A549 (cell line): ENCODE results near the gene HIC2. TPM values are rescaled to one million over a fixed set of nuclear protein-coding genes. Genes with fewer than 3 reads are reported as not detected.
"Not testable (repeated sequence)": the region's sequence is repeated elsewhere in the genome, so short reads cannot be mapped to it uniquely, and the experiment has no call there.

Source experiments
- ATAC-seq, 2 experiments: fragments of 200-7000 bp in 1 of 2; fragments of >200 bp in 1 of 2; cut with Nextera tagmentation in 1 of 2; cut with Tn5 transposase in 1 of 2; 3 replicates each; pipeline versions ENCODE4 v1.8.0 to v1.9.1; 2018 to 2020; ENCODE audit warnings: mild to moderate bottlenecking in 1 of 2, moderate library complexity in 1 of 2
- CTCF ChIA-PET: fragments of 300-600 bp; sonication (Branson Sonifier 250); formaldehyde crosslinking; extraction: SDS; loops from one replicate; lab custom pipeline; 2021; ENCODE audit warnings: antibody characterized with exemption, inconsistent platforms; lab: Yijun Ruan, JAX
- POLR2A ChIA-PET: fragments of 350-600 bp; formaldehyde crosslinking; extraction: SDS; loops from one replicate; lab custom pipeline; 2021; ENCODE audit warnings: antibody characterized with exemption, inconsistent platforms; lab: Yijun Ruan, JAX
- DNase-seq, 2 experiments: peaks; one replicate each; pipeline versions ENCODE4 v3.0.0 to v3.0.0-alpha.2; 2011 to 2016; ENCODE audit warnings: low read depth in 1 of 2, low spot score in 1 of 2
- FAIRE-seq: peaks from 2 replicates; lab custom pipeline; 2011; peaks lifted over from hg19 to GRCh38; lab: Jason Lieb, UNC
- H3K27ac ChIP-seq, 2 experiments: fragments of >200 bp; sonication (Bioruptor Twin); formaldehyde crosslinking; 3 replicates each; pipeline ENCODE4 v1.5.1; 2016 to 2017
- H3K4me1 ChIP-seq: fragments of >200 bp; sonication (Bioruptor Twin); formaldehyde crosslinking; 3 replicates; pipeline ENCODE4 v1.6.1; 2016
- H3K4me2 ChIP-seq: fragments of >200 bp; sonication (Bioruptor Twin); formaldehyde crosslinking; 3 replicates; pipeline ENCODE4 v1.6.1; 2016
- H3K4me3 ChIP-seq: fragments of >200 bp; sonication (Bioruptor Twin); formaldehyde crosslinking; 3 replicates; pipeline ENCODE4 v1.5.1; 2016
- H3K9me3 ChIP-seq: fragments of >200 bp; sonication (Bioruptor Twin); formaldehyde crosslinking; 3 replicates; pipeline ENCODE4 v1.6.1; 2016
- CBX2 ChIP-seq: fragments of 200-600 bp; sonication (generic); IDR thresholded peaks from 2 replicates; pipeline ENCODE4 v1.6.1; 2016; ENCODE audit warnings: low read depth, mild to moderate bottlenecking, borderline replicate concordance
- EHF ChIP-seq: fragments of 250-450 bp; sonication (Bioruptor Pico); IDR thresholded peaks from 2 replicates; pipeline ENCODE4 v1.5.0; 2020; ENCODE audit warnings: mild to moderate bottlenecking
- EHMT2 ChIP-seq: fragments of 200-600 bp; sonication (generic); IDR thresholded peaks from 2 replicates; pipeline ENCODE4 v1.6.1; 2016; ENCODE audit warnings: antibody characterized with exemption, low read depth, mild to moderate bottlenecking, moderate library complexity
- ESRRA ChIP-seq: fragments of 150-350 bp; IDR thresholded peaks from 2 replicates; pipeline ENCODE4 v1.6.1; 2014; ENCODE audit warnings: mild to moderate bottlenecking, low read length, borderline replicate concordance
- FOXS1 ChIP-seq: fragments of 250-450 bp; sonication (Bioruptor Pico); IDR thresholded peaks from 2 replicates; pipeline ENCODE4 v1.5.0; 2020; ENCODE audit warnings: mild to moderate bottlenecking, moderate library complexity
- GATA3 ChIP-seq: IDR thresholded peaks from 2 replicates; pipeline ENCODE4 v1.6.1; 2012; ENCODE audit warnings: borderline replicate concordance
- HDAC2 ChIP-seq: fragments of 200-600 bp; sonication (generic); IDR thresholded peaks from 2 replicates; pipeline ENCODE4 v1.6.1; 2016
- HOXB5 ChIP-seq: fragments of 250-450 bp; sonication (Bioruptor Pico); IDR thresholded peaks from 2 replicates; pipeline ENCODE4 v1.5.0; 2020; ENCODE audit warnings: mild to moderate bottlenecking, moderate library complexity
- MYC ChIP-seq: IDR thresholded peaks from 2 replicates; pipeline ENCODE4 v1.6.1; 2012; ENCODE audit warnings: mild to moderate bottlenecking, inconsistent platforms, low read length, improper control_type of control experiment, borderline replicate concordance
- NR3C1 ChIP-seq: fragments of >200 bp; sonication (Bioruptor Twin); formaldehyde crosslinking; IDR thresholded peaks from 3 replicates; pipeline ENCODE4 v1.6.1; 2017
- PHF8 ChIP-seq: fragments of 200-600 bp; sonication (generic); IDR thresholded peaks from 2 replicates; pipeline ENCODE4 v1.6.1; 2016; ENCODE audit warnings: low read depth, mild to moderate bottlenecking, antibody characterized with exemption, moderate library complexity, borderline replicate concordance
- RARB ChIP-seq: fragments of 250-450 bp; sonication (Bioruptor Pico); IDR thresholded peaks from 2 replicates; pipeline ENCODE4 v1.8.0; 2021; ENCODE audit warnings: mild to moderate bottlenecking, moderate library complexity
- RFX5 ChIP-seq: fragments of 450-650 bp; IDR thresholded peaks from 2 replicates; pipeline ENCODE4 v1.7.1; 2014; ENCODE audit warnings: antibody characterized with exemption, mild to moderate bottlenecking, moderate library complexity
- ZSCAN20 ChIP-seq: fragments of 250-450 bp; sonication (Bioruptor Pico); IDR thresholded peaks from 2 replicates; pipeline ENCODE4 v1.8.0; 2022; ENCODE audit warnings: mild to moderate bottlenecking, moderate library complexity
- WGBS: methylation state at CpG from one replicate; pipeline ENCODE4 v1.1.6; 2017; ENCODE audit errors: missing lambda C conversion rate; 5-methylcytosine and 5-hydroxymethylcytosine counted together
- polyA plus RNA-seq, 4 experiments: library from polyadenylated mRNA; depleted of rRNA in 3 of 4; stranded (reverse); fragments of >200 nt; fragmentation: RNase III in 1 of 4; extraction: RNeasy Plus Mini Kit Qiagen cat#74134 plus additional on column Dnase treatment in 1 of 4; gene quantifications; 2 replicates in 3 of 4; 3 replicates in 1 of 4; pipeline ENCODE4 v1.2.3, GENCODE V29; 2011 to 2017
- TF ChIP-seq, protein P1 (sequence below): fragments of >200 bp; sonication (Bioruptor Twin); formaldehyde crosslinking; IDR thresholded peaks from 3 replicates; pipeline ENCODE4 v1.5.1; 2016
- TF ChIP-seq, protein P2 (sequence below): IDR thresholded peaks from 2 replicates; pipeline ENCODE4 v1.6.1; 2012
- TF ChIP-seq, protein P3 (sequence below): IDR thresholded peaks from 2 replicates; pipeline ENCODE4 v1.6.1; 2012
- TF ChIP-seq, protein P4 (sequence below): IDR thresholded peaks from 2 replicates; pipeline ENCODE4 v1.6.1; 2012; ENCODE audit warnings: low read depth, borderline replicate concordance

Gene HIC2
- polyA plus RNA-seq, 2 of the 4 experiments (the other 2 are of a cell fraction) = 1.0 to 2.9 TPM

DNA sequence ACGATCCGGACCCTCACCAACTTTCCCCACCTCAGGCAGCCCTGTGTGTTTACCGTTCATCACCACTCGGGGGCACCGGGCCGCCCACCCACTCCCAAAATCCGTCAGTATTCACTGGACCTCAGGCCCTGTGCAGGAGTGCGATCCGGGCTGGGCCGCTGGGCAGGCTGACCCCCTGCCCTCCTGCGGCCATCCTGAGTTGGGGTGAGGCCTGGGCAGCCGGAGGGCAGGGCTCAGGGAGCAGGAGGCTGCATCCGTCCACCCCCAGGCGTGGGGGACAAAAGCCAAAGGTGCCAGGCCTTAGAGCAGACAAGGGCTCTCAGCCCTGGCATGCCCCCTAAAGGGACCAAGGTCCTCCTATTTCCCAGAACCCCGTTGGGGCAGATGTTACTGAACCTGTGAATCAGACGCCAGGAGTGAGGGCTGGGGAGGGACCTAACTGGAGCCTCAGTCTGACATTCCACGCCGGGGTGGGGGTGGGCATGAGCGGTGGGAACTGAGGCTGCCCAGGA, 33.2 kb downstream of the HIC2 start (continued):
- TF ChIP-seq, protein P1, sequence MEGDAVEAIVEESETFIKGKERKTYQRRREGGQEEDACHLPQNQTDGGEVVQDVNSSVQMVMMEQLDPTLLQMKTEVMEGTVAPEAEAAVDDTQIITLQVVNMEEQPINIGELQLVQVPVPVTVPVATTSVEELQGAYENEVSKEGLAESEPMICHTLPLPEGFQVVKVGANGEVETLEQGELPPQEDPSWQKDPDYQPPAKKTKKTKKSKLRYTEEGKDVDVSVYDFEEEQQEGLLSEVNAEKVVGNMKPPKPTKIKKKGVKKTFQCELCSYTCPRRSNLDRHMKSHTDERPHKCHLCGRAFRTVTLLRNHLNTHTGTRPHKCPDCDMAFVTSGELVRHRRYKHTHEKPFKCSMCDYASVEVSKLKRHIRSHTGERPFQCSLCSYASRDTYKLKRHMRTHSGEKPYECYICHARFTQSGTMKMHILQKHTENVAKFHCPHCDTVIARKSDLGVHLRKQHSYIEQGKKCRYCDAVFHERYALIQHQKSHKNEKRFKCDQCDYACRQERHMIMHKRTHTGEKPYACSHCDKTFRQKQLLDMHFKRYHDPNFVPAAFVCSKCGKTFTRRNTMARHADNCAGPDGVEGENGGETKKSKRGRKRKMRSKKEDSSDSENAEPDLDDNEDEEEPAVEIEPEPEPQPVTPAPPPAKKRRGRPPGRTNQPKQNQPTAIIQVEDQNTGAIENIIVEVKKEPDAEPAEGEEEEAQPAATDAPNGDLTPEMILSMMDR = no peak

DNA sequence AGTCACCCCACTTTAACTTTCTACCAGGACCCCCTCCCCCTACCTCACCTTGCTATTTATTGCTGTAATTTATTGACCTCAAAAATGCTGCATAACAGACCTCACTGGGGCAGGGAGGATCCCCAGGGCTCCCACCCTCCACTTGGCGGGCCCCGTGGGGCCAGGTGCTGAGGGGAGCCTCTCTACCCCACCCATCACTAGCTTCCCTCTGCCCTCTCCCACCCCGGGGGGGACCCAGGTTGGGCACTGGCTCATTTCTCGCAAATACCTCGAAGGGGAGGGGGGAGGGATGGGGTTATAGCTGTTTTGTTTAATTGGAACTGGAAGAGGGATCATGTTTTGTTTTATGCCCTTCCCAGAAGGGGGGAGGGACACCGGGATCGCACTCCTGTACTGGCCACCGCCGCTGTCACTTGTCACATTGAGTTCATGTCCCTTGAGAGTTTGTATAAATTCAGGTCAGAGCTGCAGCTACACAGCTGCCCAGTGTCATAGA, 33.7 kb downstream of the HIC2 start:
- DNase-seq = no peak
- H3K4me2 ChIP-seq = no peak overlapping the region
- WGBS = 87% methylated on average over 5 of the region's 9 CpGs
- H3K4me3 ChIP-seq = no peak overlapping the region
- no peak overlapping the region for H3K27ac ChIP-seq
- no peak for ATAC-seq
- FAIRE-seq = no peak
- POLR2A ChIA-PET = no interaction called here
- peaks cover 4% of the 10 kb centered on the region for H3K4me1 ChIP-seq
- CTCF ChIA-PET = no interaction called here
- H3K9me3 ChIP-seq = no peaks in the 10 kb centered on the region
- TF ChIP-seq PHF8 = no peak
- no peak for TF ChIP-seq CBX2
- TF ChIP-seq, protein P2, sequence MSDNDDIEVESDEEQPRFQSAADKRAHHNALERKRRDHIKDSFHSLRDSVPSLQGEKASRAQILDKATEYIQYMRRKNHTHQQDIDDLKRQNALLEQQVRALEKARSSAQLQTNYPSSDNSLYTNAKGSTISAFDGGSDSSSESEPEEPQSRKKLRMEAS = no peak
- TF ChIP-seq, protein P3, sequence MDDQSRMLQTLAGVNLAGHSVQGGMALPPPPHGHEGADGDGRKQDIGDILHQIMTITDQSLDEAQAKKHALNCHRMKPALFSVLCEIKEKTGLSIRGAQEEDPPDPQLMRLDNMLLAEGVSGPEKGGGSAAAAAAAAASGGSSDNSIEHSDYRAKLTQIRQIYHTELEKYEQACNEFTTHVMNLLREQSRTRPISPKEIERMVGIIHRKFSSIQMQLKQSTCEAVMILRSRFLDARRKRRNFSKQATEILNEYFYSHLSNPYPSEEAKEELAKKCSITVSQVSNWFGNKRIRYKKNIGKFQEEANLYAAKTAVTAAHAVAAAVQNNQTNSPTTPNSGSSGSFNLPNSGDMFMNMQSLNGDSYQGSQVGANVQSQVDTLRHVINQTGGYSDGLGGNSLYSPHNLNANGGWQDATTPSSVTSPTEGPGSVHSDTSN = no peak
- TF ChIP-seq, all 56 proteins: peak for 0

DNA sequence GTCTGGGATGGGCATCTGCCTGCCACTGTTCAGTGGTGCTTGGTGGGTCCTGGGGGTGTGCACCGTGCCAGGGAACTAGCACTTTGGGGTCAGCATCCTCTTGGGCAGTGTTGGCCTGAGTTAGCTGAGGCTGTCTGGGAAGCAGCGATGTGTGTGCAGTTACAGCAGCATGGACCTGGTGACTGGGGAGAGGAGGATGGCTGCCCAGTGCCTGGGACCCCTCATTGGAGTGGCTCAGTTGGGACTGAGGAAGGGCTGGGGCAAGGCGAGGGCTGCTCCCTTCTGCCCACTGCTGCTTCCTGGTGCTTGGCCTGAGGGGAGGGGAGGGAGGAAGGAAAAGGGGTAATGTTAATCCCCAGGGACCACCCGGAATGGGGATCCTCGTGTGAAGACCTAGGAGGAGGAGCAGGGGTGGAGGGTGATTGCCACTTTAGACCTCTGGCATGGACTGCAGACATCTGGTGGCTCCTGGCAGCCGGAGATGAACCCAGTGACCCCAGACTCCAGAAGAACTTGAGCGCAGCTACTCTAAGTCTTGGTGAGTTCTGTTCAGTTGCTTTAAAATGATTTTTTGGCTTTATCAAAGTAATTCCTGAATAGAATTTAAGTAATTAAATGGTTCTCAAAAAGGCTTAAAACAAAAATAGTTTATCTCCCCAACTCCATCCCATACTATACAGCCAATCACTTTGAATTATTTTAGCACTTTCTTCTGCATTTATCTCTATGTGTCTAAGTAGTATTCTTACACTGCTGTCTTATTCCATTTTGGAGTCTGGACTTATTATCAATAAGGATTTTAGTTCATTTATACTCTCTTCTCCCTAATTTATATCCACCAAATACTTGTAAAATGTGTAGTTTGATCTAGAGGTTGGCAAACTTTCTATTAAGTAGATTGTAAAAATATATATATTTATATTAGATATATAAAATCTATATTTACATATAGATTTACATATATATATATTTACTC, 34.7 kb downstream of the HIC2 start:
- CTCF ChIA-PET = no interaction called here
- no peak overlapping the region for H3K27ac ChIP-seq
- FAIRE-seq (no peak), ATAC-seq (no peak), DNase-seq (no peak)
- H3K9me3 ChIP-seq = no peaks in the 10 kb centered on the region
- H3K4me2 ChIP-seq = no peak overlapping the region
- 85% methylated on average over 7 of the region's 7 CpGs for WGBS
- TF ChIP-seq NR3C1 (no peak), GATA3 (no peak), RFX5 (no peak), HOXB5 (CRISPR knock-in tag) (no peak), HDAC2 (no peak), FOXS1 (CRISPR knock-in tag) (no peak), MYC (no peak), EHMT2 (no peak), ZSCAN20 (no peak), EHF (CRISPR knock-in tag) (no peak), RARB (no peak), ESRRA (no peak)
- TF ChIP-seq, protein P3 = no peak
- TF ChIP-seq, protein P2 = no peak
- TF ChIP-seq, protein P4, sequence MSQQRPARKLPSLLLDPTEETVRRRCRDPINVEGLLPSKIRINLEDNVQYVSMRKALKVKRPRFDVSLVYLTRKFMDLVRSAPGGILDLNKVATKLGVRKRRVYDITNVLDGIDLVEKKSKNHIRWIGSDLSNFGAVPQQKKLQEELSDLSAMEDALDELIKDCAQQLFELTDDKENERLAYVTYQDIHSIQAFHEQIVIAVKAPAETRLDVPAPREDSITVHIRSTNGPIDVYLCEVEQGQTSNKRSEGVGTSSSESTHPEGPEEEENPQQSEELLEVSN = no peak
- POLR2A ChIA-PET = no interaction called here
- no peak overlapping the region for H3K4me3 ChIP-seq
- H3K4me1 ChIP-seq = peaks cover 13% of the 10 kb centered on the region

DNA sequence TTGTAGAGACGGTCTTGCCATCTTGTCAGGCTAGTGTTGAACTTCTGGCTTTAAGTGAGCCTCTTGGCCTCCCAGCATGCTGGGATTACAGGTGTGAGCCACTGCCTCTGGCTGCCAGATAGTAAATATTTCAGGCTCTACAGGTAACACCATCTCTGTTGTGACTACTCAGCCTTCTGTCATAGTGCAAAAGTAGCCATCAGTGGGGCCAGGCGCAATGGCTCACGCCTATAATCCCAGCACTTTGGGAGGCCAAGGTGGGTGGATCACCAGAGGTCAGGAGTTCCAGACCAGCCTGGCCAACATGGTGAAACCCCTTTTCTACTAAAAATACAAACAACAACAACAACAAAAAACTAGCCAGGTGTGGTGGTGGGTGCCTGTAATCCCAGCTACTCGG, 35.5 kb downstream of the HIC2 start:
- H3K4me2 ChIP-seq, POLR2A ChIA-PET, H3K4me3 ChIP-seq, DNase-seq, ATAC-seq, FAIRE-seq, H3K27ac ChIP-seq, CTCF ChIA-PET, H3K9me3 ChIP-seq: not testable (repeated sequence)
- H3K4me1 ChIP-seq = peaks cover 21% of the 10 kb centered on the region
- WGBS = 93% methylated on average over 4 of the region's 4 CpGs
